SK-N-SH (cell line): Measurements from ENCODE around the gene TOR2A.

Source experiments
- CTCF ChIP-seq: fragments of 200-600 bp; sonication (generic); IDR thresholded peaks from 2 replicates; pipeline ENCODE4 v1.6.1; 2017; ENCODE audit warnings: antibody characterized with exemption, mild to moderate bottlenecking, moderate library complexity
- EP300 ChIP-seq, 2 experiments: IDR thresholded peaks; 2 replicates each; pipeline versions ENCODE4 v1.4.0 to v1.6.1; 2012; ENCODE audit warnings: borderline replicate concordance in 1 of 2, low read depth in 1 of 2, low read length in 1 of 2
- FOSL2 ChIP-seq: IDR thresholded peaks from 2 replicates; pipeline ENCODE4 v1.4.0; 2012; ENCODE audit warnings: low read depth, mild to moderate bottlenecking, moderate library complexity, borderline replicate concordance
- FOXJ3 ChIP-seq: sonication (generic); formaldehyde crosslinking; IDR thresholded peaks from 2 replicates; pipeline ENCODE4 v1.5.1; 2020; ENCODE audit warnings: mild to moderate bottlenecking, missing genetic modification reagents
- FOXM1 ChIP-seq: IDR thresholded peaks from 2 replicates; pipeline ENCODE4 v1.4.0; 2012; ENCODE audit warnings: low read depth, mild to moderate bottlenecking
- GABPA ChIP-seq: IDR thresholded peaks from 2 replicates; pipeline ENCODE4 v1.4.0; 2012; ENCODE audit warnings: low read depth, mild to moderate bottlenecking
- JUND ChIP-seq: IDR thresholded peaks from 2 replicates; pipeline ENCODE4 v1.4.0; 2012
- NRF1 ChIP-seq: IDR thresholded peaks from 2 replicates; pipeline ENCODE4 v1.6.1; 2012; ENCODE audit warnings: low read depth, mild to moderate bottlenecking, low read length
- POLR2AphosphoS5 ChIP-seq: IDR thresholded peaks from 2 replicates; pipeline ENCODE4 v1.6.1; 2012; ENCODE audit warnings: low read depth, low read length
- RAD21 ChIP-seq: IDR thresholded peaks from 2 replicates; pipeline ENCODE4 v1.6.1; 2012; ENCODE audit warnings: mild to moderate bottlenecking, low read length
- REST ChIP-seq: IDR thresholded peaks from 2 replicates; pipeline ENCODE4 v1.6.1; 2012; ENCODE audit warnings: mild to moderate bottlenecking, low read depth, low read length, moderate library complexity
- RFX5 ChIP-seq: IDR thresholded peaks from 2 replicates; pipeline ENCODE4 v1.6.1; 2012; ENCODE audit warnings: mild to moderate bottlenecking, improper control_type of control experiment, low read length
- SIN3A ChIP-seq: IDR thresholded peaks from 2 replicates; pipeline ENCODE4 v1.6.1; 2012; ENCODE audit warnings: low read depth, mild to moderate bottlenecking, low read length, moderate library complexity, borderline replicate concordance
- TCF12 ChIP-seq: IDR thresholded peaks from 2 replicates; pipeline ENCODE4 v1.4.0; 2012

- no peak for TF ChIP-seq RAD21
- no peak for TF ChIP-seq FOSL2
- TF ChIP-seq CTCF, result no peak
- no peak for TF ChIP-seq POLR2AphosphoS5
- no peak for TF ChIP-seq TCF12
- TF ChIP-seq EP300 (IDR thresholded peaks at IDR 0.05; ENCODE audit: borderline replicate concordance in 1 of 2, low read depth in 1 of 2, low read length in 1 of 2), result no peak
- no peak for TF ChIP-seq FOXM1
- TF ChIP-seq FOXJ3 (CRISPR knock-in tag), result no peak
- TF ChIP-seq NRF1, result no peak
- TF ChIP-seq JUND, result no peak
- no peak for TF ChIP-seq RFX5
- no peak for TF ChIP-seq GABPA
- no peak for TF ChIP-seq SIN3A
- TF ChIP-seq REST, result no peak
Measured at GRCh38 chr9:127705577-127706379, 29.3 kb downstream of the TOR2A start.
